CD4-positive, alpha-beta T cell treated with Interleukin-2 at 100 ng/mL for 4 hours (primary cell): Measurements from ENCODE around the gene WSCD2.
A peak's percentile ranks its signal among the peaks of the same experiment; 100 is the strongest.

Source experiments
- DNase-seq: peaks from one replicate; pipeline ENCODE4 v3.0.0-alpha.2; 2020; ENCODE audit warnings: low spot score

Gene WSCD2

DNA sequence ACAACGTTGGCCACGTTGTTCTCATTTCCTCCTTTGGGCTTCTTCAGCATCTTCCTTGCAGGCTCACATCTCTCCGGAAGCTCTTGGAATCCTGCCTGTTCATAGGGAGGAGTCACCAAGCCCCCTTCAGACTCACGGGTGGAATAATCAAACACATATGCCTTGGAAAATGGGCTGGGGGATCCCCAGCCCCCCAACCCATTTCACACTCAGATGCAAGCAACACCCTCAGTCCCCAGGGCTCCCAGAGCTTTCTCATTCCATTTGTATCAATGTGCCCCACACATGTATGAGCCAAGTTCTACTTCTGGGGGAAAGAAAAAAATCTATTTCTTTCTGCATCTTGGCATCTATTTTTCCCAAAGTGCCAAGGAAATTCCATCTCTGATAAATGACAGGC lies 33.1 kb downstream of the WSCD2 start:
- no peak for DNase-seq

DNA sequence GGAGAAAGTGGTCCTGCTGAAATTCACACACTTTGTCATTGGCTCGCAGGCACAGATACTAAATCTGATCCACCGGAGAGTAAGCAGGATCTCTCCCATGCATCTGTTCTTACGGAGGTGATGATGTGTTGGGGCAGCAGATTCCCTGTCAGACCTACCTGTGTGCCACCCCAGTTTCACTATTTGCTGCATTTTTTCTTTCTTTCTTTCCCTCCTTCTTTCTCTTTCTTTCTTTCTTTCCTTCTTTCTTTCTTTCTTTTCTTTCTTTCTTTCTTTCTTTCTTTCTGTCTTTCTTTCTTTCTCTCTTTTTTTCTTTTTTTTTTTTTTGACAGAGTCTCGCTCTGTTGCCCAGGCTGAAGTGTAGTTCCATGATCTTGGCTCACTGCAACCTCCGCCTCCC lies 37.4 kb downstream of the WSCD2 start:
- DNase-seq, result no peak

DNA sequence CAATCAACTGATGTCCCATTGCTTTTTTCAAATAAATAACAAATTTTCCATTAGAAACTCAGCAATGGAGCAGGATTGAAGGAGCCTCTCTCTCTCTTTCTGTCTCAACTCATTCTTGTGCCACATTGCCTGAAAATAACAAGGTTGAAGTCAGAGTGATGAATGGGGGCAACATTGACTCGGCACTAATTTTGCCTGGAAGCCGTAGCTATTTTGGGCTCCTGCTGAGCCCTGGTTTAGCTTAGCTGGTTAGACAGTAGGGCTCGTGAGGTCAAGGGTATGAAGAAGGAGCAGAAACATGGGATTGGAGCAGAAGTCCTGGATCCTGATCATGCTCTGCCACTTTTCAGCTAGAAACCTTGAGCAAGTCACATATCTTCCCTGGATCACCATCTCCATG lies 38.9 kb downstream of the WSCD2 start:
- DNase-seq, result no peak

DNA sequence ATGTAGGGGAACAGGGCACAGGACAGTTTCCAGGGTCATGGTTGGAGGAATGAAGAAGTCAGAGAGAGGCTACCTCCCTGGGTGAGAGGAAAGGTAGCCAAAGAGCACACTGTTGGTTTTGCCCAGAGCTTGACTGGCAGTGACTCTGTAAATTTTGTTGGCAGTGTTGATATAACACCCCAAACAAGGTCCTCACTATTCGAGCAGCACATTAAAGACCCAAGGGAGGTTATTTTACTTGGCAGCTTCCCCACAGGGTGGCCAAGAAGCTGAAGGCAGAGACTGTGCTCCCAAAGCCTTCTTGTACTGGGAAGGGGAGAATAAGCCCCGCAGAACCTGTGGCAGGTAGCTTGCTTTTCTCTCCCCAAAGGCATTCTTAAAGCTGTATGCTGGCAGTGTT lies 40.6 kb downstream of the WSCD2 start:
- no peak for DNase-seq

- DNase-seq, result no peak
Measured at GRCh38 chr12:108170164-108170563, 41.1 kb downstream of the WSCD2 start.

- no peak for DNase-seq
Measured at GRCh38 chr12:108172033-108172432, 42.9 kb downstream of the WSCD2 start.

GRCh38 chr12:108173160-108173559 lies 44.1 kb downstream of the WSCD2 start:
- DNase-seq, result no peak

- no peak for DNase-seq
Measured at GRCh38 chr12:108173892-108174291, 44.8 kb downstream of the WSCD2 start.

- DNase-seq, result no peak
Measured at GRCh38 chr12:108174641-108175040, 45.6 kb downstream of the WSCD2 start.

DNA sequence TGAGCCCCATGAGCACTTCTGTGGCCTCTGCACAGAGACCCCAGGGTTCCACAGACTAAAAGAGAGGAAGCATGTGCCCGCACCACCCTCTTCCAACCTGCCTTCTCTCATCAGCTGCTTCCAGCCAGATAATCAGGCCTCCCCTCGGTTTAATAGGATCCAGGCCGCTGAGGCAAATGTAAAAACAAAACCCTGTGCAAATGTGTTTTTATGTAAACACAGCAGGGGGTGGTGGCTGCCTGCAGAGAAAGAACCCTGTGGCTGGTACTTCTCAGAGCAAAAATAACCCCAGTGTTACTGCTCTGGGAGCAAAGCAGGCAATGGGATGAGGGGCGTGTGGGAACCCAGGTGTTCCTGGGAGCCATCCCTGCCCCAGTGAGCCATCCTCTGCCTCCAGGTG lies 46.2 kb downstream of the WSCD2 start:
- DNase-seq, result no peak

DNA sequence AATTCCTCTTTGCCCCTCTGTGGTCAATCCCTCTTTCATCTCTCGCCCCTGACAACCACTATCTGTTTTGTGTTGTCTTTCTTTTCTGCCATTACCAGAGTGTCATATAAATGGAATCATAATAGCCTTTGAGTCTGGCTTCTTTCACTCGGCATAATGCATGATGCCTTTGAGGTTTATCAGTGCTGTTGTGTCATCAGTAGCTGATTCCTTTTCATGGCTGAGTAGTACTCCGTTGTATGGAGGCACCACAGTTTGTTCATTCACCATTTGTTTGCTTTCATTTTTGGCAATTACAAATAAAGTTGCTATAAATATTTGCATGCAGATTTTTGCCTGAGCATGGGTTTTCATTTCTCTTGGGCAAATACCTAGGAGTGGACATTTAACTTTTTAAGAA lies 47.2 kb downstream of the WSCD2 start:
- DNase-seq, result no peak

DNA sequence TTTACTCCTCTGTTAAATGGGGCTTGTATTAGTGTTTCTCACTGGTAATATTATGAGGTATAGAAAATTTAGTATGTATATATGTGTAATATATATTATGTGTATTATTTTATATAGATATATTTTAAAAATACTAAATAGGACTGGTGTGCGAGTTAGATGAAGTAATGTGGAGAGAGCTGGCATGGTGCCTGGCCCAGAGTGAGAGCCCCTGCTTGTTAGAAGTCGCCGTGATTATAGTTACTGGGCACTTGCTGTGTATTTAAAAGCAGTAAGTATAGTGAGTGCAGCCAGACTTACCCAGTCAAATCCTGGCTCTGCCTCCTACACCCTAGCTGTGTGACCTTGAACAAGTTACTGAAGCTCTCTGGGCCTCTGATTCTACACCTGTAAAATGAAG lies 48.0 kb downstream of the WSCD2 start:
- no peak for DNase-seq

- DNase-seq, result no peak
Measured at GRCh38 chr12:108179305-108179704, 50.2 kb downstream of the WSCD2 start.

DNA sequence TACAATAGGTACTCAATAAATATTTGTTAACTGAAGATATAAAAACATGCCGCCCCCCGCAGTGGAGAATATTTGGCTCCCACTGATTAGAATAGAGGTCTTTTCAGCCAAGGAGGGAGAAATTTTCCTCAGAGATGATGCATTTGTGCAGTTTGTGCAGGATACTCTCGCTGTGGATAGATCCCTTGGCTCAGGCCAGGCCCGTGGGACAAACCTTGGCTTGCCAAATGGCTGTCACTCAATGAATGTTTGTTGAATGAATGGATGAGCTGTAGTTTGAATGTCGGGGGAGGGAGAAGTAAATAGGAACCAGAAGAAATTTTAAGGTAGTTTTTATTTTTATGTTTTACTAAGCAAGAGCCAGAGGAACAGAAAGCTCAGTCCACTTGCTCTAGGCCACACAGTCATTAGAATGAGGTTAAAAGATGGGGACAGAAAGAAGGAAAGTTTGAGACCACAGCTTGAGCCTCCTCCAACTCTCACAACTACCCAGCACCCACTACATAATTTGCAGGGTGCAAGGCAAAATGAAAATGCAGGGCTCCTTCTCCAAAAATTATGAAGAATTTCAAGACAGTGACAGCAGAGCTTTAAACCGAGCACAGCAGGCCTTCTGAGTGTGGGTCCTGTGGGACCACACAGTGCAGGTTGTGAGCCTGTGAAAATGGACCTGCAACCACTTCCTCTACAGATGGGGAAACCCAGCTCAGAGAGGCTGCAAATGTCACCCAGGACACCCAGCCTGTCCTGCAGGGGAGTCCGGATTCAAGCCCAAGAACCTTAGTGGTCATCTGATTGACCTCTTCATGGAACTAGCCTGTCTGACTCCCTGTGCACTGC lies 51.4 kb downstream of the WSCD2 start:
- DNase-seq, result no peak

GRCh38 chr12:108181095-108181454 lies 52.0 kb downstream of the WSCD2 start:
- DNase-seq, result no peak

- DNase-seq, result no peak
Measured at GRCh38 chr12:108182096-108182495, 53.0 kb downstream of the WSCD2 start.

DNA sequence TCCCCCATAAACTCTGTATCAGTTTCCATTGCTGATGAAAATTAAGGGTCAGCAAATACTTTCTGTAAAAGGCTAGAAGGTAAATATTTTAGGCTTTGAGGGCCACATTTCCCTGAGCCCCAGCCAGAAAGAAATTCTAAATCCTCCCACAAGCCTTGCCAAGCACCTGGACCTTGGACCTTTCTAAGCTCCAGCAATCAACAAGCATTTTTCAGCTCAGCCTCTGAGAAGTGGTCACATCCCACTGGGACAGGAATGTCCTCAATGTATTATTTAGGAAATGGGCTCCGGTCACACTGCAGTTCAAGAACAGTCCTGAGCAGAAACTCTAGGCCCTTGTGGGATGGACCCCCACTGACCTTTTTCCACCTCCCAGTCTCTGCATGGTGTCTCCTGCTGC lies 55.9 kb downstream of the WSCD2 start:
- no peak for DNase-seq

DNA sequence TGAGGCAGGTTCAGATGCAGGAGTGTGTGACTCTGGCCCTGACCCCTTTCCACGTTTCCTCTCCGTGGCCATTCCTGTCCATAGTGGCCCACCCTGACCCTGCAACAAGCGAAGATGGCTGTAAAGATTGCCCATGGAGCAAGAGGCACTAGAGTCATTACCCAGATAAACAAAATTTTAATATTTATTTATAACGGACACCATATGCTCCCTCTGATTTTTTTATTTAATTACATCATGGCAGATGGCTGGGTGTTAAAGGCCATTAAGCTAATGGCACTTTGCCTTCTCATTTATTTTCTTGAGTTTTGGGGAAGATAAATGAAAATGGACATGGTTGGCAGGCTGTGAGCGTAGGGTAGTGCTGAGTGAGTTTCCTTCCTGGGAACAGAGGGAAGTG lies 58.7 kb downstream of the WSCD2 start:
- no peak for DNase-seq

DNA sequence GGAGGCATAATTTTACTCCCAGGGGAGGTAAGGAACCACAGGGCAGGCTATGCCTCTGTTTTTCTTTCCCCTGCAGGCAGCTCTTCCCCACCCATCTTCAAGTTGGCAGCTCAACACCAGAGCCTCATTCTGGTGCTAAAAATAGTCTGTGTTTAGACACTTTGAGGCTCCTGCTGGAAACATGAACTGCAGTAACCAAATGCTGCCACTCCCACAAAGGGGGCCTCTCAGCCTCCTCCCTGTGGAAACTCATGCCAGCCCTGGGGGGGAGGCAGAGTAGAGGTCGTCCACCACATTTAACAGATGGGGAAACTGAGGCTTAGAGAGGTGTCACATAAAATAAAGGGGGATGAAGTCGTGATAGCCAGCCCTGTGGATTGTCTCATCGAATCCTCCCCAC lies 61.4 kb downstream of the WSCD2 start:
- DNase-seq, result no peak

- DNase-seq, result no peak
Measured at GRCh38 chr12:108191086-108191485, 62.0 kb downstream of the WSCD2 start.

DNA sequence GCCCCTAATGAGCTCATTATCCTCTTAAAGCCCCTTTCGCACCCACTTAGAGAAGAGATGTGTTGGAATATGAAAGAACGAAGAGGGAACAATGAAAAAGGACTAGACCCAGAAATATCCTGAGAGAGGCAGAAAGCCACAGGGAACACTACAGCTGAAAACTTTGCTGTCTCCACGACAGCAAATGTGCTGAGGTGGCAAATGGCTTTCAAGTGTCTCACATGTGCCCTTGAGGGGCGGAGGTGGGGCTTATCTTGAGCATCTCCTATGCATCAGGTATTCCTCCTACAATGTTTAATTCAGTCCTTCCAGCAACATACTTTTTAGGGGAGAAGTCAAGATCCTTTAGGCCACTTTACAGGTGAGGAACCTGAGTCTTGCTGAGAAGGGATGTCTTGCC lies 62.9 kb downstream of the WSCD2 start:
- no peak for DNase-seq

GRCh38 chr12:108193493-108193892 lies 64.4 kb downstream of the WSCD2 start:
- DNase-seq, result no peak

GRCh38 chr12:108193917-108194316 lies 64.8 kb downstream of the WSCD2 start:
- DNase-seq, result peak; percentile 14

DNA sequence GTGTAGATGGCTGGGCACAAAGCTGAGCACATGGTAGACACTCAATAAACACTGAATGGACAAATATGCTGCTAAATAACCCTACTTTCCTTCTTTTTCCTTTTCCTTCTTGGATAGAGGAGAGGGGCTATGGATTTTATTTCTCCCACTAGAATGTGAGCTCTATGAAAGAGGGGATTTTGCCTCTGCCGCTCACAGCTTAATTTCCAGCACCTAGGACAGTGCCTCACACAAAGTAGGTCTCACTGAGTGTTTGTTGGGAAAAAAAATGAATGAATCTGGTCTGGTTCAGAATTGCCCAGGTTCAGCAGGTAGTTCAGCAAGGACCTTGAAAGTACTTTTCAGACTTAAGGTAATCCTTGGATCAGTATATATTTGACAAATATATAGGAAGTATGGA lies 65.5 kb downstream of the WSCD2 start:
- no peak for DNase-seq
